ENCODE results near the gene DBT.
"Not testable (repeated sequence)": the region's sequence is repeated elsewhere in the genome, so short reads cannot be mapped to it uniquely, and the experiment has no call there.

Gene DBT

GRCh38 chr1:100200060-100200459, 49.6 kb downstream of the DBT start:
- H3K27ac ChIP-seq, H3K4me3 ChIP-seq, H3K4me1 ChIP-seq, H3K9ac ChIP-seq, H3K27me3 ChIP-seq, H4K20me1 ChIP-seq, H3K4me2 ChIP-seq: not testable (repeated sequence)
- Histone ChIP-seq H3K36me3 (peaks cover 90% of the 10 kb centered on the region), H3K9me3 (peaks cover 25% of the 10 kb centered on the region)

GRCh38 chr1:100198596-100198995, 51.0 kb downstream of the DBT start:
- Histone ChIP-seq H3K4me1 (no peaks in the 10 kb centered on the region), H3K4me2 (no peak overlapping the region), H3K4me3 (no peak overlapping the region), H4K20me1 (no peaks in the 10 kb centered on the region), H3K9ac (no peak overlapping the region), H3K27me3 (no peaks in the 10 kb centered on the region), H3K27ac (no peak overlapping the region), H3K9me3 (peaks cover 18% of the 10 kb centered on the region), H3K36me3 (peaks cover 83% of the 10 kb centered on the region)
- TF ChIP-seq Cebpa-rat (IDR thresholded peaks at IDR 0.05): no peak

- Histone ChIP-seq H3K9ac (no peak overlapping the region), H3K4me1 (peaks cover 23% of the 10 kb centered on the region), H4K20me1 (no peaks in the 10 kb centered on the region), H3K4me3 (no peak overlapping the region), H3K4me2 (no peak overlapping the region), H3K9me3 (0 out of 2 replicates have a peak, but pooled peaks cover under 1% of the 10 kb centered on the region), H3K27ac (no peak overlapping the region), H3K27me3 (no peaks in the 10 kb centered on the region), H3K36me3 (peaks cover 18% of the 10 kb centered on the region)
- no peak for TF ChIP-seq Cebpa-rat (IDR thresholded peaks at IDR 0.05)
These were observed 61.0 kb downstream of the DBT start for GRCh38 chr1:100188617-100189016.

GRCh38 chr1:100187912-100188311, 61.7 kb downstream of the DBT start:
- no peak overlapping the region for H3K9ac ChIP-seq

GRCh38 chr1:100184536-100184935, 65.1 kb downstream of the DBT start:
- Histone ChIP-seq H3K9me3 (0 out of 2 replicates have a peak, but pooled peaks cover 4% of the 10 kb centered on the region), H3K4me2 (0 out of 2 replicates have a peak overlapping the region, but pooled peaks have one; percentile 9), H4K20me1 (no peaks in the 10 kb centered on the region), H3K36me3 (no peaks in the 10 kb centered on the region), H3K4me1 (peaks cover 21% of the 10 kb centered on the region), H3K9ac (no peak overlapping the region), H3K4me3 (no peak overlapping the region), H3K27ac (no peak overlapping the region), H3K27me3 (no peaks in the 10 kb centered on the region)
- no peak for TF ChIP-seq Cebpa-rat (IDR thresholded peaks at IDR 0.05)

More at GRCh38 chr1:100187912-100188311, 61.7 kb downstream of the DBT start:
- H3K36me3 ChIP-seq: peaks cover 12% of the 10 kb centered on the region; the same call in 1 of the 2 replicates
- no peak for TF ChIP-seq Cebpa-rat (IDR thresholded peaks at IDR 0.05)
- 0 out of 2 replicates have a peak, but pooled peaks cover 4% of the 10 kb centered on the region for H3K9me3 ChIP-seq
- H3K4me2 ChIP-seq: no peak overlapping the region
- no peaks in the 10 kb centered on the region for H3K27me3 ChIP-seq
- no peak overlapping the region for H3K27ac ChIP-seq
- H4K20me1 ChIP-seq: no peaks in the 10 kb centered on the region
- H3K4me1 ChIP-seq: peaks cover 23% of the 10 kb centered on the region
- no peak overlapping the region for H3K4me3 ChIP-seq

- H4K20me1 ChIP-seq: no peaks in the 10 kb centered on the region
- H3K27me3 ChIP-seq: no peaks in the 10 kb centered on the region
- no peak overlapping the region for H3K9ac ChIP-seq
- H3K9me3 ChIP-seq: 0 out of 2 replicates have a peak, but pooled peaks cover 4% of the 10 kb centered on the region
- no peak overlapping the region for H3K27ac ChIP-seq
- no peak for TF ChIP-seq Cebpa-rat (IDR thresholded peaks at IDR 0.05)
- peaks cover 11% of the 10 kb centered on the region for H3K4me1 ChIP-seq
- H3K4me3 ChIP-seq: no peak overlapping the region
- no peaks in the 10 kb centered on the region for H3K36me3 ChIP-seq
- H3K4me2 ChIP-seq: no peak overlapping the region
These were observed 66.3 kb downstream of the DBT start for GRCh38 chr1:100183370-100183769.

GRCh38 chr1:100178091-100178490, 71.5 kb downstream of the DBT start, which contains the start of gene LRRC39:
Gene LRRC39 (minus strand): TSS chr1:100178256. CDS start chr1:100168516, 9,740 bp downstream.
- Histone ChIP-seq H3K27ac (no peak within 1 kb of the TSS), H3K4me1 (no peaks in the 10 kb centered on the region), H3K4me3 (no peak within 1 kb of the TSS), H3K36me3 (no peaks in the 10 kb centered on the region), H3K9me3 (no peaks in the 10 kb centered on the region), H3K9ac (no peak within 1 kb of the TSS), H3K4me2 (no peak within 1 kb of the TSS), H4K20me1 (no peaks in the 10 kb centered on the region), H3K27me3 (no peaks in the 10 kb centered on the region)
- no peak for TF ChIP-seq Cebpa-rat (IDR thresholded peaks at IDR 0.05)

GRCh38 chr1:100177295-100178041, 72.2 kb downstream of the DBT start:
- Histone ChIP-seq H3K9ac (no peak overlapping the region), H4K20me1 (no peaks in the 10 kb centered on the region), H3K4me1 (no peaks in the 10 kb centered on the region), H3K36me3 (no peaks in the 10 kb centered on the region), H3K4me2 (no peak overlapping the region), H3K4me3 (no peak overlapping the region), H3K9me3 (no peaks in the 10 kb centered on the region), H3K27me3 (no peaks in the 10 kb centered on the region), H3K27ac (no peak overlapping the region)
- no peak for TF ChIP-seq Cebpa-rat (IDR thresholded peaks at IDR 0.05)

GRCh38 chr1:100168051-100168450, 81.6 kb downstream of the DBT start:
- no peaks in the 10 kb centered on the region for H3K9me3 ChIP-seq
- H3K4me3 ChIP-seq: no peak overlapping the region
- no peak overlapping the region for H3K9ac ChIP-seq
- H3K36me3 ChIP-seq: no peaks in the 10 kb centered on the region
- no peaks in the 10 kb centered on the region for H4K20me1 ChIP-seq
- no peak for TF ChIP-seq Cebpa-rat (IDR thresholded peaks at IDR 0.05)
- no peak overlapping the region for H3K4me2 ChIP-seq
- no peak overlapping the region for H3K27ac ChIP-seq
- H3K27me3 ChIP-seq: no peaks in the 10 kb centered on the region
- H3K4me1 ChIP-seq: peaks cover 9% of the 10 kb centered on the region; the same call in 1 of the 2 replicates

- H3K9ac ChIP-seq: no peak overlapping the region
- H3K4me3 ChIP-seq: no peak overlapping the region
- no peak overlapping the region for H3K27ac ChIP-seq
- no peak for TF ChIP-seq Cebpa-rat (IDR thresholded peaks at IDR 0.05)
- no peaks in the 10 kb centered on the region for H4K20me1 ChIP-seq
- H3K4me1 ChIP-seq: peaks cover 9% of the 10 kb centered on the region; the same call in 1 of the 2 replicates
- H3K36me3 ChIP-seq: no peaks in the 10 kb centered on the region
- H3K27me3 ChIP-seq: no peaks in the 10 kb centered on the region
- H3K9me3 ChIP-seq: no peaks in the 10 kb centered on the region
- no peak overlapping the region for H3K4me2 ChIP-seq
These were observed 84.9 kb downstream of the DBT start for GRCh38 chr1:100164702-100165101.
